SH-SY5Y (cell line): ENCODE measurements around the gene TMC2.

Experiments
- GATA2 ChIP-seq: IDR thresholded peaks from 2 replicates; pipeline ENCODE4 v1.6.1; 2011; ENCODE audit warnings: mild to moderate bottlenecking, low read depth, low read length
- GATA3 ChIP-seq: IDR thresholded peaks from 2 replicates; pipeline ENCODE4 v1.6.1; 2011; ENCODE audit warnings: low read depth, mild to moderate bottlenecking, low read length, moderate library complexity

TMC2 gene

GRCh38 chr20:2523919-2524708 lies 12.3 kb upstream of the TMC2 start:
- TF ChIP-seq GATA3 (no peak), GATA2 (no peak)

- TF ChIP-seq GATA2 (no peak), GATA3 (no peak)
Observed at GRCh38 chr20:2524709-2525506, 11.5 kb upstream of the TMC2 start.

GRCh38 chr20:2527762-2528161 lies 8.6 kb upstream of the TMC2 start:
- TF ChIP-seq GATA3 (no peak), GATA2 (no peak)

GRCh38 chr20:2528671-2529271 lies 7.6 kb upstream of the TMC2 start:
- no peak for TF ChIP-seq GATA3
- no peak for TF ChIP-seq GATA2

- no peak for TF ChIP-seq GATA2
- no peak for TF ChIP-seq GATA3
Observed at GRCh38 chr20:2533118-2533517, 3.3 kb upstream of the TMC2 start.

GRCh38 chr20:2535711-2536559 lies 438 bp upstream of the TMC2 start:
- no peak for TF ChIP-seq GATA2
- no peak for TF ChIP-seq GATA3

GRCh38 chr20:2537101-2537500 lies 728 bp downstream of the TMC2 start:
- TF ChIP-seq GATA3 (no peak), GATA2 (no peak)

- no peak for TF ChIP-seq GATA3
- TF ChIP-seq GATA2 = no peak
Observed at GRCh38 chr20:2538356-2538755, 2.0 kb downstream of the TMC2 start.

GRCh38 chr20:2538931-2539720 lies 2.8 kb downstream of the TMC2 start:
- no peak for TF ChIP-seq GATA3
- no peak for TF ChIP-seq GATA2

- TF ChIP-seq GATA2 (no peak), GATA3 (no peak)
Observed at GRCh38 chr20:2541940-2542339, 5.6 kb downstream of the TMC2 start.

- TF ChIP-seq GATA3 = no peak
- no peak for TF ChIP-seq GATA2
Observed at GRCh38 chr20:2542361-2542760, 6.0 kb downstream of the TMC2 start.

- TF ChIP-seq GATA2 (no peak), GATA3 (no peak)
Observed at GRCh38 chr20:2544211-2544610, 7.8 kb downstream of the TMC2 start.

- TF ChIP-seq GATA3 = no peak
- no peak for TF ChIP-seq GATA2
Observed at GRCh38 chr20:2545594-2545993, 9.2 kb downstream of the TMC2 start.
